Endothelial cell of umbilical vein (primary cell): ENCODE results near the gene TMC2.

Experiments
- CTCF ChIP-seq, 2 donors: IDR thresholded peaks; 1 replicate in 1 of 2; 2 replicates in 1 of 2; pipeline ENCODE4 v1.5.1; 2011; ENCODE audit warnings: low read length in 2 of 2, mild to moderate bottlenecking in 2 of 2, moderate library complexity in 2 of 2, control low read depth in 1 of 2, inconsistent platforms in 1 of 2, low read depth in 1 of 2; ENCODE audit not compliant: insufficient read depth in 1 of 2; ENCODE audit errors: extremely low read depth in 1 of 2
- JUN ChIP-seq: IDR thresholded peaks from 2 replicates; pipeline ENCODE4 v1.6.1; 2011; ENCODE audit warnings: borderline replicate concordance, low read depth; ENCODE audit not compliant: insufficient read length, insufficient read depth
- MAX ChIP-seq: IDR thresholded peaks from 2 replicates; pipeline ENCODE4 v1.6.1; 2011; ENCODE audit not compliant: insufficient read depth, insufficient read length
- POLR2A ChIP-seq: IDR thresholded peaks from 2 replicates; pipeline ENCODE4 v1.6.1; 2012; ENCODE audit warnings: low read depth, mild to moderate bottlenecking, control low read depth, low read length
- POLR2AphosphoS5 ChIP-seq: IDR thresholded peaks from 2 replicates; pipeline ENCODE4 v1.6.1; 2012; ENCODE audit warnings: low read depth, mild to moderate bottlenecking, control low read depth, low read length, moderate library complexity; ENCODE audit not compliant: insufficient read depth

DNA sequence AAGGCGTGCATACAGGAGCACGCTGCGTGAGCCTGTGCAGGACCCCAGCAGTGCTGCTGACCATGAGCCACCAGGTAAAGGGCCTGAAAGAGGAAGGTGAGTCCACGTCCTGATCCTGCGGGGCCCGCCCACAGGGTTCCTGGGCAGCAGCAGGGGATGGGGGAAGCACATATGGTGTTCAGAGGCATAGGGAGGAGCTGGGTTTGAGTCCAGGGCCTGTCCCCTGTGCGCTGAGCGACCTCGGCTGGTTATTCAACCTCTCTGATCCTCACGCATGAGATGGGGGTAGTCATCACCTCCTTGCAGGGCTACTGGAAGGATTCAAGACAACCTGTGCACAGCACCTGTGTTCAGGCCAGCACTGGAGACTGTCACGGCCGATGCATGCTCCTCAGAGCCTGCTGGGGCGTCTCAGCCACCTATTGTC lies at the start of gene TMC2:
- TF ChIP-seq MAX (no peak), JUN (no peak), POLR2AphosphoS5 (no peak), POLR2A (no peak), CTCF (IDR thresholded peaks at IDR 0.05; ENCODE audit: extremely low read depth in 1 of 2, insufficient read depth in 1 of 2, low read depth in 1 of 2, low read length in 2 of 2) (no peak)
